ENCODE measurements around the gene KCNQ1.

KCNQ1 gene

DNA sequence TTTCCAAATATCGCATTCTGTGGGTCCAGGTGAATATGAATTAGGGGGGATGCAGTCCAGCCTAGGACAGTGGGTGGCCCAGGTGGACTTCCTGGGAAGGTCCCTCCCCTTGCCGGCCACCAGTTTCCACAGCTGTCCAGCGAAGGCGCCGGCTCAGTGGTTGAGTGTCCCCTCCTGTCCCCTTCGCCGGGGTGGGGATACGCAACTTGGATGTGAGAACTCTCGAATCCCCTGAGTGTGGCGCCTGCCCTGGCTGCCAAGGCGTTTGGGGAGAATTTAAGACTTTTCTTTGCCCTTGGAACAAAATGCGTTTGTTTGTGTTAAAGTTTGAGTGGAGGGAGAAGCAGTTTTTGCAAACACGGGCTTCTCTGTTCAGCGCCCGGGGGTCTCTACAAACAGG lies 131.3 kb downstream of the KCNQ1 start:
- DNase-seq (ENCODE audit: low read depth) = no peak
- in situ Hi-C loops (cut with HindIII; ENCODE audit: low sequenced_read_pairs) = no loop called here
- TF ChIP-seq, protein P1, sequence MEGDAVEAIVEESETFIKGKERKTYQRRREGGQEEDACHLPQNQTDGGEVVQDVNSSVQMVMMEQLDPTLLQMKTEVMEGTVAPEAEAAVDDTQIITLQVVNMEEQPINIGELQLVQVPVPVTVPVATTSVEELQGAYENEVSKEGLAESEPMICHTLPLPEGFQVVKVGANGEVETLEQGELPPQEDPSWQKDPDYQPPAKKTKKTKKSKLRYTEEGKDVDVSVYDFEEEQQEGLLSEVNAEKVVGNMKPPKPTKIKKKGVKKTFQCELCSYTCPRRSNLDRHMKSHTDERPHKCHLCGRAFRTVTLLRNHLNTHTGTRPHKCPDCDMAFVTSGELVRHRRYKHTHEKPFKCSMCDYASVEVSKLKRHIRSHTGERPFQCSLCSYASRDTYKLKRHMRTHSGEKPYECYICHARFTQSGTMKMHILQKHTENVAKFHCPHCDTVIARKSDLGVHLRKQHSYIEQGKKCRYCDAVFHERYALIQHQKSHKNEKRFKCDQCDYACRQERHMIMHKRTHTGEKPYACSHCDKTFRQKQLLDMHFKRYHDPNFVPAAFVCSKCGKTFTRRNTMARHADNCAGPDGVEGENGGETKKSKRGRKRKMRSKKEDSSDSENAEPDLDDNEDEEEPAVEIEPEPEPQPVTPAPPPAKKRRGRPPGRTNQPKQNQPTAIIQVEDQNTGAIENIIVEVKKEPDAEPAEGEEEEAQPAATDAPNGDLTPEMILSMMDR (IDR thresholded peaks at IDR 0.05; ENCODE audit: low read depth, low read length, missing control alignments) = no peak
- H3K4me3 ChIP-seq (ENCODE audit: low read depth, low read length) = no peak overlapping the region

DNA sequence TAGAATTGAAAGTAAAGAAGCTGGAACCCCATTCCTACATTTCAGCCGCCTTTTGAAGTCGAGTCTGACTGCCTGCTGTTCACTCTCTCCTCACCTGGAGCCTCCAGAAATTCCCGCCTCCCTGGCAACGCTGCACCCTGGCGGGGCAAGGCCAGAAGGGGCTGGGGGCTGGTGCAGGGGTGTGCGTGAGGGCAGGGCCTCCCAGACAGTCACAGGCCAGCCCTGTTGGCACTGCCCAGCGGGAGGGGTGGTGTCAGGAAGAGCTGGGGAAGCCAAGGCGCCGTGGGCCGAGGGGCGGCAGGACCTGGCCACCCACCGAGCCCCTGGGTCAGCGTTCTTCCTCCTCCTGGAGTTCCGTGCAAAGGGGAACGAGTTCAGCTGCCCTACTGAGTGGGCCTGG lies 131.7 kb downstream of the KCNQ1 start:
- TF ChIP-seq, protein P1 (IDR thresholded peaks at IDR 0.05; ENCODE audit: low read depth, low read length, missing control alignments) = no peak
- no peak overlapping the region for H3K4me3 ChIP-seq (ENCODE audit: low read depth, low read length)
- no peak for DNase-seq (ENCODE audit: low read depth)
- in situ Hi-C loops (cut with HindIII; ENCODE audit: low sequenced_read_pairs) = no loop called here

DNA sequence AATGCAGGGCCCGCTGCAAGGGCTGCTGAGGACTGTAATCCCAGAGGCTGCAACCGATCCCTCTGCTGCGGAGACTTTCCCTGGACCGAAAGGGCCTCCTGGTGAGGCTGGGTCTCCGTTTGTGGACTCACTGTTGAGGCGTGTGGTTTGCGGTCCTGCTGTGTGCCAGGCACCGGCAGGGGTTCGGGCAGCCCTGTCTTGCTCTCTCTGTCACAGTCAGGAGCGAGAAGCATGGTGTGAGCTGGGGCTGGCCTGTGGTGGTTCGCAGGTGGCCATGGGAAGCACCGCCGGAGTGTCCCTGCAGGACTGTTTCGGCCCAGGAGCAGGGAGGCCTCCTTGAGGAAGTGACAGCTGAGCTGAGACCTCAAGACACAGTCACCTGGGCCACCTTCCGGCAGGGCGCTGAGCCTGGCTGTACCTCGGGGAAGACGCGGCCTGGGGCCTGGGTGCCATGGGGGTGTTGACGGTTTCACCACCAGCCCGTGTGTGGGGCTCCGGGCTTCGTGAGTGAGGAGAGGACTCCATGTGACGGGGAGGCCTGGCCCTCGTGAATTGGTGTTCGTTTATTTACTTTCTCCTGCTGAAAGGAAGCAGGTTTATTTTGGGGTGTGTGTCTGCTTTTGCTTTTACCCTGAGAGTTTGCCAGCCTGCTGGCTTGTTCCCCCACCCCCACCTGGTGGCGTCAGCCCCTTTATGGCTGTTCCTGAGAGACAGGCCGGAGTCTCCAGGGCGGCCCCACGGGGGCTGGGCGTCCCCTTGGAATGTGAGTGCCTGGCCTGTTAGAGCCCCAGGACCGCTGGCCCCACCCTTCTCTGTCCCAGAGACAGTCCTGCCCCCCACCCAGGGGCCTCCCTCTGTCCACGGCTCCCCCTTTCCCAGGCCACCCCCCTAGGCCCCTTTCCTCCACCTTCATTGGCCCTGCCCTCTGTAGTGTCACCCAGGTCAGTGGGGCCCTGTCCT lies 132.5 kb downstream of the KCNQ1 start:
- TF ChIP-seq, protein P1 (IDR thresholded peaks at IDR 0.05; ENCODE audit: low read depth, low read length, missing control alignments) = no peak
- in situ Hi-C loops (cut with HindIII; ENCODE audit: low sequenced_read_pairs) = no loop called here
- DNase-seq (ENCODE audit: low read depth) = no peak
- H3K4me3 ChIP-seq (ENCODE audit: low read depth, low read length) = no peak overlapping the region

DNA sequence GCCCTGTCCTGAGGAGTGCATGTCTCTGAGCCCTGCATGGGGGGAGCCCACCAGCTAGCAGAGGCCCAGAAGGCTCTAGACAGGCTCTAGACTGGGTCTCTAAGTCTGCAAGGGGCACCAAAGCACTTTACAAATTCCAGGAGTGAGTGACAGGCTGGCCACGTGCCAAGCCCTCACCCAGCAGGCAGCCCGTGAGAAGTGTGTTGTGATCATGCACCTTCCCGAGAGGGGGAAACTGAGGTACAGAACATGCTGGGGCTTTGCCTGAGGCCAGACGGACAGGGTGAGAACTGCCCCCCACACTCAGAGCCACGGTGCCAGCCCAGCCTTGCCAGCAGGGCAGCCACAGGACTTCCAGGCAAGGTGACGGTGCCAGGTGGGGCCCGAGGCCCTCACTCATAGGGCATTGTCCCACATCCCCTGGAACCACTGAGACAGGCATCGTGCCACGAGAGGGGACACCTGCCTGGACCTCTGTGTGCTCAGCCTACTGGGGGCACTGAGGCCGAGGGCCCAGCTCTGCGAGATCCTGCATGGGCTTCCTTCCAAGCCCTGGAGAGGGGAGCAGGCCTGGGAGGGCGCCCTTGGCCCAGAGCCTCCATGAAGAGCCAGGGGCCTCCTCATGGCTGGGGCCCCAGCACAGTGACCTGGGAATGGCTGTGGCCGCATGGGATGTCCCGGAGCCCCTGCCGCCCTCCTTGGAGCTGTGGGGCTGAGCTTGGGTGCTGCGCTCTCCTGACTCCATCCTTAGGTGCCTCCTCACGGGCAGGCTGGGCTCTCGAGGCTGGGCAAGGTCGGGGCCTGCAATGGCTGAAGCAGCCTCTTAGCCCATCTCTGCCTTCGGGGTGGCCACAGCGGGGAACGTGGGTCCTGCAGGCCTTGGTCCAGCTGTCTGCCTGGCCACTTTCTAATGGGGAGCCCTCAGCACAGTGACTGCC lies 133.5 kb downstream of the KCNQ1 start:
- DNase-seq (ENCODE audit: low read depth) = no peak
- TF ChIP-seq, protein P1 (IDR thresholded peaks at IDR 0.05; ENCODE audit: low read depth, low read length, missing control alignments) = no peak
- in situ Hi-C loops (cut with HindIII; ENCODE audit: low sequenced_read_pairs) = no loop called here
- H3K4me3 ChIP-seq (ENCODE audit: low read depth, low read length) = no peak overlapping the region

DNA sequence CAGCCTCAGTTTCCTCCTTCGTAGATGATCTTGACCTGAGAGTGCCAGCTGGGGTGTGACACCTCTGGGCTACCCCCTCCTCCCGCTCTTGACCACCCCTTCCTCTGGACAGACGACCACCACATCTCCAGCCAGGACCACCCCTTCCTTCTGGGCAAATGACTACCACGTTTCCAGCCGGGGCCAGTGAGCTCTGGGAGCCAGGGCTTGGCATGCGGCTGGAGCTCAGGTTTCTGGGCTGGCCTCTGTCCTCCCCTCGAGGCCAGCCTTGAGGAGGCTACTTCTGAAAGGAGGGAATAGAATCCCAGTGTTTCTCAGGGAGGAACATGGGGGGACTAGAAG lies 134.1 kb downstream of the KCNQ1 start:
- in situ Hi-C loops (cut with HindIII; ENCODE audit: low sequenced_read_pairs) = no loop called here
- TF ChIP-seq, protein P1 (IDR thresholded peaks at IDR 0.05; ENCODE audit: low read depth, low read length, missing control alignments) = no peak
- H3K4me3 ChIP-seq (ENCODE audit: low read depth, low read length) = no peak overlapping the region
- no peak for DNase-seq (ENCODE audit: low read depth)

DNA sequence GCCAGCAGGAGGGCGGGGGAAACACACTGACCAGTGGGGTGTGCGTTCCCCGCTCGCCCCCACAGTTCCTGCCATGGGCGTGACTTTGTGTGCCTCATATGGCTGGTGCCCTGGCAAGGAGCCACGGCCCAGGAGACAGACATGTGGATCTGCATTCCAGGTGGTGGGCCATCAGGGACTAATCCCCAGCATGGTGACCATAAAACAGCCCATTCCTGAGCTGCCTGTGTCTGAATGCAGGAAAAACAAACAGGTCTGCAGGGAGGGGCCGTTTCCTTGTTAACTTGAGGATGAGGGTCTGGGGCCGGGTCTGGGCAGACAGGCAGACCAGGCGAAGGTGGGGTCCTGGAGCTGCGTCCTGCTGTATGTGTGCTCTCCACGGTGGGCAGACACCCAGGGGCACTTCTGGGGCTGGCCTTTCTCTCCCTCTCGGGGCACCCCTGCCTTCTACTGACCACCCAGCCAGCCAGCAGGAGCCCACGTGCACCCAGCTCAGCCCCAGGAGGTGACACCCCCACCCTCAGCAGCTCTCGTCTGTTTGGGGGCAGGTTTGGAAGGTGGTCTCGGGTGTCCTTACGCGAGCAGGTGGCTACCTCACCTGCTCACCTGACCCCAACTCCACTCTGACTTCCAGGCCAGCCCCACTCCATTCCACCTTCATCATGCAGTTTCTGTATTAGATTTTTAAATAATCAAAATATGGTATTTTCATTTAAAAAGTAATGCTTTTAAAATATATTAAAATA lies 134.7 kb downstream of the KCNQ1 start:
- in situ Hi-C loops (cut with HindIII; ENCODE audit: low sequenced_read_pairs) = no loop called here
- TF ChIP-seq, protein P1 (IDR thresholded peaks at IDR 0.05; ENCODE audit: low read depth, low read length, missing control alignments) = no peak
- no peak for DNase-seq (ENCODE audit: low read depth)
- no peak overlapping the region for H3K4me3 ChIP-seq (ENCODE audit: low read depth, low read length)

Data from astrocyte of the cerebellum (primary cell).